Measurements from ENCODE around the gene ID3. TPM values are rescaled to one million over a fixed set of nuclear protein-coding genes. Genes with fewer than 3 reads are reported as not detected.

ID3 gene
- total RNA-seq, 1 donor from 2014 or later = 495 TPM

DNA sequence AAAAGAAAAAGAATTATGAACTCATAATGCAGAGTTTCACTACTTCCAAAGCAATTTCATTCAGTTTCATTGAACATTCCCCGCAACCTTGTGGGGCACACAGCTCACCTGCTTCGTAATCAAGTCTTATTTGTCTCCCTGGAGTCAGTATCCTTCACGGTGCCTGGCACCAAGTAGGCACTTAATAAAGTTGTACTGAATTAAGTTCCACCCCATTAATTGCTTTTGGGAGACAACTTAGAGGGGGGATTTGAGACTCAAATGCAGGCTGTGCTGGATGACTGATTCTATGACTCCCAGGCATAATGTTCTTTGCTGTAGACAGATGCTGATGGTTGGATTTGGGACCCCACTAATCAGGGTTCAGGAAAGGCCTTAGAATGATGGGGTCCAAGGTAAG, 6.5 kb upstream of the ID3 start:
- Mint-ChIP-seq H3K27ac (peak overlapping the region; percentile 72), H3K9me3 (no peaks in the 10 kb centered on the region), H3K36me3 (no peaks in the 10 kb centered on the region), H3K4me1 (ENCODE audit: unreplicated experiment) (peaks cover 72% of the 10 kb centered on the region), H3K27me3 (no peaks in the 10 kb centered on the region), H3K4me3 (peak overlapping the region; percentile 73)
- no peak for DNase-seq (ENCODE audit: extremely low spot score, unreplicated experiment)
- TF ChIP-seq, protein P1, sequence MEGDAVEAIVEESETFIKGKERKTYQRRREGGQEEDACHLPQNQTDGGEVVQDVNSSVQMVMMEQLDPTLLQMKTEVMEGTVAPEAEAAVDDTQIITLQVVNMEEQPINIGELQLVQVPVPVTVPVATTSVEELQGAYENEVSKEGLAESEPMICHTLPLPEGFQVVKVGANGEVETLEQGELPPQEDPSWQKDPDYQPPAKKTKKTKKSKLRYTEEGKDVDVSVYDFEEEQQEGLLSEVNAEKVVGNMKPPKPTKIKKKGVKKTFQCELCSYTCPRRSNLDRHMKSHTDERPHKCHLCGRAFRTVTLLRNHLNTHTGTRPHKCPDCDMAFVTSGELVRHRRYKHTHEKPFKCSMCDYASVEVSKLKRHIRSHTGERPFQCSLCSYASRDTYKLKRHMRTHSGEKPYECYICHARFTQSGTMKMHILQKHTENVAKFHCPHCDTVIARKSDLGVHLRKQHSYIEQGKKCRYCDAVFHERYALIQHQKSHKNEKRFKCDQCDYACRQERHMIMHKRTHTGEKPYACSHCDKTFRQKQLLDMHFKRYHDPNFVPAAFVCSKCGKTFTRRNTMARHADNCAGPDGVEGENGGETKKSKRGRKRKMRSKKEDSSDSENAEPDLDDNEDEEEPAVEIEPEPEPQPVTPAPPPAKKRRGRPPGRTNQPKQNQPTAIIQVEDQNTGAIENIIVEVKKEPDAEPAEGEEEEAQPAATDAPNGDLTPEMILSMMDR (conservative IDR thresholded peaks at IDR 0.05) = peak; percentile 4

DNA sequence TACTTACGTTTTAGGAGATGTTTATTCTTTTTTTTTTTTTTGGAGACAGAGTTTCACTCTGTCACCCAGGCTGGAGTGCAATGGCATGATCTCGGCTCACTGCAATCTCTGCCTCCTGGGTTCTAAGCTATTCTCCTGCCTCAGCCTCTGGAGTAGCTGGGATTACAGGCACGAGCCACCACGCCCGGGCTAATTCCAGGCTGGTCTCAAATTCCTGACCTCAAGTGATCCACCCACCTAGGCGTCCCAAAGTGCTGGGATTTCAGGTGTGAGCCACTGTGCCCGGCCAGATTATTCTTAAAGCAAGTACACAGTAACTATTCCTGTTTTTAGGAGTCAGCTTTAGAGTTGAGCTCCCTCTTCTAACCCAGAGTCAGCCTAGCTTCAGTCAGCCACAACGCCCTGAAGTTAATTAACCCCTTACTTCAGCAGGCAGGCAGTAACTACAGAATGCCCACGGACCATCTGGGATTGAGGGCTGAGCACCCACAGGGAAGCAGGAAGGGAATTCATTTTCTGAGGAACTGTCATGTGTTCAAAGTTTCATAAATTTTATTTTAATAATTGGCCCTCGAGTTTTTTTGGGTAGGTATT, 5.3 kb upstream of the ID3 start:
- Mint-ChIP-seq H3K4me1 (ENCODE audit: unreplicated experiment) (peaks cover 70% of the 10 kb centered on the region), H3K36me3 (no peaks in the 10 kb centered on the region), H3K4me3 (peak overlapping the region; percentile 49), H3K27ac (peak overlapping the region; percentile 99), H3K27me3 (no peaks in the 10 kb centered on the region), H3K9me3 (no peaks in the 10 kb centered on the region)
- TF ChIP-seq, protein P1 (conservative IDR thresholded peaks at IDR 0.05) = no peak
- no peak for DNase-seq (ENCODE audit: extremely low spot score, unreplicated experiment)

DNA sequence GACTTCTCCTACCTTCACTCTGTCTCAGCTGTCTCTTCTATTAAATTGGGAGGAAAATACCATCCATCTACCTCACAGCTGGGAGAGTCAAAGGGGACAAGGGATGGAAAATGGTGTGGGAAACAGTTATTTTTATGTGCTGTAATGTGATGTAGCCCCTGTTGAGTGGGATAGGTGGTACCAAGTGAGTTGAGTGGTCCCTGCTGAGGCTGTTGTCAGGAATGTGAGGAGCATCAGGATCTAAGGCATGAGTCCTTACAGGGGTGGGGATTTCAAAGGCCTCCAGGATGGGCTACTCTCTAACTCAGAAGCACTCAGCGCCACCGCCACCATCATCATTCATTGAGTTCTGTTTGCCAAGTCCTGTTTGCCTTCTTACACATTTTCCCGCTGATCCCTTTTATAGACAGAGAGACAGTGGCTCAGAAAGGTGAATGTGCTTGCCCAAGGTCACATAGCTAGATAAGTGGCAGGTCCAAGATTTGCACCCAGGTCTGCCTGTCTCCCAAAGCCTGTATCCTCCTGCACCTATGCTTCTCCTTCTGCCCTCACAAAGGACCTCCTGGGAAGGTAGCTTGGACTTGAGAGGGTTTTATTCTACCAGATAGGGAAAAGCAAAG, 4.6 kb upstream of the ID3 start:
- H3K4me3 Mint-ChIP-seq = peak overlapping the region; percentile 73

DNA sequence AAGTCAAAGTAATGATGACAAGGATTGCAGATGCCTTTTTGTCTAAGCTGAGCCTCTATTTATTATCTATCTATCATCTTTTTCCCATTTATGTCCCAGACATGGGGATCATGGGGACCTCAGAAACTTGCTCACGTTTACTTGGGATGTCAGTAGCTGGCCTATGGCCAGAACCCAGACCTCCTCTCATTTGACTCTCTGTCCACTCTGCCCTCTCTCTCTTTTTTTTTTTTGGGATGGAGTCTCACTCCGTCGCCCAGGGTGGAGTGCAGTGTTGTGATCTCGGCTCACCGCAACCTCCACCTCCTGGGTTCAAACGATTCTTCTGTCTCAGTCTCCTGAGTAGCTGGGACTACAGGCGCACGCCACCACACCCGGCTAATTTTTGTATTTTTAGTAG, 3.7 kb upstream of the ID3 start:
- peak overlapping the region; percentile 73 for H3K4me3 Mint-ChIP-seq
- TF ChIP-seq, protein P1 (conservative IDR thresholded peaks at IDR 0.05) = no peak
- peaks cover 58% of the 10 kb centered on the region for H3K4me1 Mint-ChIP-seq (ENCODE audit: unreplicated experiment)
- no peak for DNase-seq (ENCODE audit: extremely low spot score, unreplicated experiment)
- no peaks in the 10 kb centered on the region for H3K27me3 Mint-ChIP-seq
- H3K36me3 Mint-ChIP-seq = no peaks in the 10 kb centered on the region
- H3K9me3 Mint-ChIP-seq = no peaks in the 10 kb centered on the region
- H3K27ac Mint-ChIP-seq = peak overlapping the region; percentile 99

More for the DNA sequence above, 4.6 kb upstream of the ID3 start:
- H3K27ac Mint-ChIP-seq = peak overlapping the region; percentile 99
- H3K9me3 Mint-ChIP-seq = no peaks in the 10 kb centered on the region
- H3K27me3 Mint-ChIP-seq = no peaks in the 10 kb centered on the region
- TF ChIP-seq, protein P1 (conservative IDR thresholded peaks at IDR 0.05) = no peak
- no peak for DNase-seq (ENCODE audit: extremely low spot score, unreplicated experiment)
- H3K36me3 Mint-ChIP-seq = no peaks in the 10 kb centered on the region
- H3K4me1 Mint-ChIP-seq (ENCODE audit: unreplicated experiment) = peaks cover 64% of the 10 kb centered on the region

DNA sequence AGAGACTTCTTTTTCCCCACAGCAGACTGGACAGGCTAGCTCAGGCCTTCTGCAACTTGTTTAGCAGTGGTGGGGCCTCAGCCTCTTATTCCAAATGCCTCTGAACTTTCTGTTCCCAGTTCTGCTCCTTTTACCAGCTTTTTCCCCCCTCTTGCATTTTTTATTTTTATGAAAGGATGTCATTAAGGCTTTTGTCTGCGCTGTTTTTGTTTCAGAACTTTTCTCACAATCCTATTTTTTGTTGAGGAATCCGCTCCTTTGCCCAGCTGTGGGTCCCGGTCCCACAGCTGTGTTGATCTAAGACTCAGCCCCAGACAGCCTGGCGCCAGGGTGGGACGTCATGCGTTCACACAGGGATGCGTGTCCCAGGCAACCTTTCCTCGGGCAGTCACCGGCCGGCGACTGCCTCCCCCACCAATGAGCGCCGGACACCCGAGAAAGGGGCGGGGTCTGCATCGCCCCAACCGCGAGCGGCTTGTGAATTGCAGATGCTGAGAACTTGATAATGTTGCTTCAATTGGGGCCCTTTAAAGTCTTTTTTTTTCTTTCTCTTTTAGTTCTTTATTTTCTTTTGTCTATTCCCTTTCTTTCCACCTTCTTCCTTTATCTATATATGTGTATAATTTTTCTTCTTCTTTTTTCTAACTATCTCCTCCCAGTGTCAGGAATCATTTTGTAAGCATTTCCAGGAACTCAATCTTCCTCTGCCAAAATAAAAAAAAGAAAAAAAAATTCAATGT, 3.0 kb upstream of the ID3 start:
- TF ChIP-seq, protein P1 (conservative IDR thresholded peaks at IDR 0.05) = no peak
- Mint-ChIP-seq H3K4me1 (ENCODE audit: unreplicated experiment) (peaks cover 54% of the 10 kb centered on the region), H3K36me3 (peaks cover 6% of the 10 kb centered on the region), H3K4me3 (peak overlapping the region; percentile 84), H3K27me3 (peaks cover 3% of the 10 kb centered on the region), H3K27ac (peak overlapping the region; percentile 99), H3K9me3 (no peaks in the 10 kb centered on the region)
- DNase-seq (ENCODE audit: extremely low spot score, unreplicated experiment) = peak; percentile 97
